ENCODE measurements around the gene RCHY1.
"Not testable (repeated sequence)": the region's sequence is repeated elsewhere in the genome, so short reads cannot be mapped to it uniquely, and the experiment has no call there.

GRCh38 chr4:75519452-75519851, 5.2 kb upstream of the RCHY1 start:
- not testable (repeated sequence) for TF ChIP-seq CTCF (IDR thresholded peaks at IDR 0.05 in 8 of 11, conservative IDR thresholded peaks at IDR 0.05 in 3 of 11); POLR2A (IDR thresholded peaks at IDR 0.05); POLR2AphosphoS5 (IDR thresholded peaks at IDR 0.05)
